Lower leg skin (tissue), 3 donors: Measurements from ENCODE around the gene CERS4.

Experiments used
- POLR2A ChIP-seq, 2 donors: fragments of 450-650 bp; IDR thresholded peaks; one replicate each; pipeline ENCODE4 v1.6.1; 2016 to 2017; ENCODE audit warnings: antibody characterized with exemption in 2 of 2, mild to moderate bottlenecking in 1 of 2, moderate library complexity in 1 of 2
- TF ChIP-seq, protein P1 (sequence below), 3 donors: fragments of 450-650 bp; IDR thresholded peaks; one replicate each; pipeline ENCODE4 v1.5.1; 2016; ENCODE audit warnings: antibody characterized with exemption in 3 of 3, mild to moderate bottlenecking in 3 of 3, moderate library complexity in 2 of 3

- TF ChIP-seq, protein P1, sequence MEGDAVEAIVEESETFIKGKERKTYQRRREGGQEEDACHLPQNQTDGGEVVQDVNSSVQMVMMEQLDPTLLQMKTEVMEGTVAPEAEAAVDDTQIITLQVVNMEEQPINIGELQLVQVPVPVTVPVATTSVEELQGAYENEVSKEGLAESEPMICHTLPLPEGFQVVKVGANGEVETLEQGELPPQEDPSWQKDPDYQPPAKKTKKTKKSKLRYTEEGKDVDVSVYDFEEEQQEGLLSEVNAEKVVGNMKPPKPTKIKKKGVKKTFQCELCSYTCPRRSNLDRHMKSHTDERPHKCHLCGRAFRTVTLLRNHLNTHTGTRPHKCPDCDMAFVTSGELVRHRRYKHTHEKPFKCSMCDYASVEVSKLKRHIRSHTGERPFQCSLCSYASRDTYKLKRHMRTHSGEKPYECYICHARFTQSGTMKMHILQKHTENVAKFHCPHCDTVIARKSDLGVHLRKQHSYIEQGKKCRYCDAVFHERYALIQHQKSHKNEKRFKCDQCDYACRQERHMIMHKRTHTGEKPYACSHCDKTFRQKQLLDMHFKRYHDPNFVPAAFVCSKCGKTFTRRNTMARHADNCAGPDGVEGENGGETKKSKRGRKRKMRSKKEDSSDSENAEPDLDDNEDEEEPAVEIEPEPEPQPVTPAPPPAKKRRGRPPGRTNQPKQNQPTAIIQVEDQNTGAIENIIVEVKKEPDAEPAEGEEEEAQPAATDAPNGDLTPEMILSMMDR (IDR thresholded peaks at IDR 0.05) = no peak
- no peak for TF ChIP-seq POLR2A (IDR thresholded peaks at IDR 0.05)
Measured at GRCh38 chr19:8220481-8220880, 11.3 kb downstream of the CERS4 start.
